HFFc6 (cell line): ENCODE measurements around the gene SH3GL2. TPM values are rescaled to one million over a fixed set of nuclear protein-coding genes. Genes with fewer than 3 reads are reported as not detected.

Experiments used
- DNase-seq: peaks from one replicate; pipeline ENCODE4 v3.0.0-alpha.2; 2018
- H3K27ac Mint-ChIP-seq: 2 replicates; pipeline ENCODE4 v1.8.0; 2020; ENCODE audit warnings: mild to moderate bottlenecking, mixed read lengths
- H3K27me3 Mint-ChIP-seq: 2 replicates; pipeline ENCODE4 v1.8.0; 2021; ENCODE audit warnings: mild to moderate bottlenecking, moderate library complexity, mixed read lengths; ENCODE audit not compliant: insufficient read depth
- H3K36me3 Mint-ChIP-seq: 2 replicates; pipeline ENCODE4 v1.8.0; 2021; ENCODE audit warnings: low read depth, mixed read lengths
- H3K4me1 Mint-ChIP-seq: 2 replicates; pipeline ENCODE4 v1.8.0; 2020; ENCODE audit warnings: low read depth, mixed read lengths
- H3K4me3 Mint-ChIP-seq: 2 replicates; pipeline ENCODE4 v1.8.0; 2020; ENCODE audit warnings: mild to moderate bottlenecking, moderate library complexity, mixed read lengths
- H3K9me3 Mint-ChIP-seq: 2 replicates; pipeline ENCODE4 v1.8.0; 2020; ENCODE audit warnings: mild to moderate bottlenecking, mixed read lengths
- total RNA-seq, 6 experiments: library from RNA; stranded (reverse); fragmentation: NEBNext Ultra II Directional; extraction: Animal tissue kit (Norgen Biotek cat#: 25700); gene quantifications; 2 replicates in 1 of 6; 3 replicates in 5 of 6; pipeline ENCODE4 v1.2.3, GENCODE V29; 2021
- TF ChIP-seq, protein P1 (sequence below): fragments of 200-600 bp; sonication (generic); IDR thresholded peaks from 2 replicates; pipeline ENCODE4 v1.5.0; 2021; ENCODE audit warnings: antibody characterized with exemption, mild to moderate bottlenecking

Gene SH3GL2
- total RNA-seq, 6 experiments from 2014 or later: not detected

DNA sequence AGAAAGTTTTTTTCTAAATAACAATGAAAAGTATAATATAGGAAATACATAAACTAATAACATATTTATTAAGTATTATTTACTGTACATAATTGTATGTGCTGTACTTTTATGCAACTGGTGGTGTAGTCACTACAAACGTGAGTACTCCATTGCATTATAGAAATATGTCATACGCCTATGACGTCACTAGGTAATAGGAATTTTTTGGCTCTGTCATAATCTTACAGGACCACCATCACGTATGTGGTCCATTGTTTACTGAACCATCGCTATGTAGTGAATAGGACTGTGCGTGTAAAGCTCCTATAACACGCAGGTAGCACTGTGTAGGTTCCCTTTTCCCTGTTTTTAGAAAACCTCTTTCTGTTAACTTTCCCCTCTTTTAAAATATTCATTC lies 255.0 kb downstream of the SH3GL2 start:
- Mint-ChIP-seq H3K4me3 (no peak overlapping the region), H3K4me1 (no peaks in the 10 kb centered on the region), H3K36me3 (no peaks in the 10 kb centered on the region), H3K27me3 (no peaks in the 10 kb centered on the region), H3K9me3 (no peaks in the 10 kb centered on the region), H3K27ac (no peak overlapping the region)
- DNase-seq: no peak
- TF ChIP-seq, protein P1, sequence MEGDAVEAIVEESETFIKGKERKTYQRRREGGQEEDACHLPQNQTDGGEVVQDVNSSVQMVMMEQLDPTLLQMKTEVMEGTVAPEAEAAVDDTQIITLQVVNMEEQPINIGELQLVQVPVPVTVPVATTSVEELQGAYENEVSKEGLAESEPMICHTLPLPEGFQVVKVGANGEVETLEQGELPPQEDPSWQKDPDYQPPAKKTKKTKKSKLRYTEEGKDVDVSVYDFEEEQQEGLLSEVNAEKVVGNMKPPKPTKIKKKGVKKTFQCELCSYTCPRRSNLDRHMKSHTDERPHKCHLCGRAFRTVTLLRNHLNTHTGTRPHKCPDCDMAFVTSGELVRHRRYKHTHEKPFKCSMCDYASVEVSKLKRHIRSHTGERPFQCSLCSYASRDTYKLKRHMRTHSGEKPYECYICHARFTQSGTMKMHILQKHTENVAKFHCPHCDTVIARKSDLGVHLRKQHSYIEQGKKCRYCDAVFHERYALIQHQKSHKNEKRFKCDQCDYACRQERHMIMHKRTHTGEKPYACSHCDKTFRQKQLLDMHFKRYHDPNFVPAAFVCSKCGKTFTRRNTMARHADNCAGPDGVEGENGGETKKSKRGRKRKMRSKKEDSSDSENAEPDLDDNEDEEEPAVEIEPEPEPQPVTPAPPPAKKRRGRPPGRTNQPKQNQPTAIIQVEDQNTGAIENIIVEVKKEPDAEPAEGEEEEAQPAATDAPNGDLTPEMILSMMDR: no peak

DNA sequence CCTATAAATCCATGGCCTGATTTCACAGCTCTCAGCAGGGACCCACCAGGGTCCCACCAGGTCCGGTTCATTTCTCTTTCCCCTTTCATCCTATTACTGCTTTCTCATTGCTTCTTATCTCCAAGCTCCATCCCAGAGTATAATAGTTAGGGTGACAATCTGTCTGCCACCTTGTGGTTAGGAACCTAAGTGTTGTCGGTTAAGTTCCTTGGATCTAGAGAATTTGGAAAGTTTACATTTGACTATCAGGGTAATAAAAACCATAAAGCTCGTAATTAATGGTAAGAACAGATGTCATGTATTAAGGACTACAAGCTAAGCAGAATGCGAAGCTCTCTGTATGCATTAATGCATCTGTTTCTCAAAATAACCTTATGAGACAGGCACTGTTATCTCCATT lies 259.1 kb downstream of the SH3GL2 start:
- no peaks in the 10 kb centered on the region for H3K9me3 Mint-ChIP-seq
- H3K4me3 Mint-ChIP-seq: no peak overlapping the region
- TF ChIP-seq, protein P1: peak; percentile 50
- no peaks in the 10 kb centered on the region for H3K36me3 Mint-ChIP-seq
- no peak for DNase-seq
- no peak overlapping the region for H3K27ac Mint-ChIP-seq
- peaks cover 8% of the 10 kb centered on the region for H3K27me3 Mint-ChIP-seq
- H3K4me1 Mint-ChIP-seq: no peaks in the 10 kb centered on the region

DNA sequence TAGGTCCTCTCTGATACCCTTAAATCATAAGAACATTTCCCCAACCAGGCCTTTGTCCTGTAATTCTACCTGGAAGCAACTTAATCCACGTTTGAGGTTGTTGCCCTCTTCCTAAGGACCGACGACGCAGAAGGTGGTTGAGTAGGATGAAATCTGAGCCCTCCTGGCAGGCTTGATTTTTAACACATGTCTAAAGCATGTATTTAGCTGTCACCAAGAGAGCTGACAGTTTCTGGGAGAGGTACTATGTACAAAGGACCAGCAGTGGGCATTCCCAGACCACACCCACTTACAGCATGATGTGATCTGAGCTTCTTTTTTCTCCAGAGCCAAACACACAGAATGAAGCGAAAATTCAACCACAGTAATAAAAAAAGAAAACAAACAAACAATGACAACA lies 260.9 kb downstream of the SH3GL2 start:
- Mint-ChIP-seq H3K9me3 (peaks cover 15% of the 10 kb centered on the region), H3K27me3 (peaks cover 8% of the 10 kb centered on the region), H3K36me3 (no peaks in the 10 kb centered on the region), H3K27ac (no peak overlapping the region), H3K4me3 (no peak overlapping the region), H3K4me1 (no peaks in the 10 kb centered on the region)
- no peak for DNase-seq
- TF ChIP-seq, protein P1: no peak

DNA sequence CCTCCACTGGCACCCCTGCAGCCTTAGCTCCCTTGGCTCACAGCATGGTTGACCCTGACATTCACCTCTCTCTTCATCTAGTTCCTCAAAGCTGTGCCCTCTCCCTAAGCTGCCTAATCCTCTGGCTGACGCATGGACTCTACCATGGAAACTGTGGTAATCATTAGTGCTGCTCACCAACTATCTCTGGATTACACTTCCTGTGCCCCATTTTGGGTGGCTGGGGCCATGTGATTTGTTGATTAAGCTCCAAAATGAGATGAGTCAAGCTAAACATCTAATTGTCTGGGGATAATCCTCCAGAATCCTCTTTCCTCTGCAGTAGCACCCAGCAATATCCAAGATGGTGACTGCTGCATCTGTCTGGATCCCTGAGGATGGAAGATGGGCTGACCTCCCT lies 264.4 kb downstream of the SH3GL2 start:
- H3K27me3 Mint-ChIP-seq: peaks cover 13% of the 10 kb centered on the region
- H3K4me1 Mint-ChIP-seq: no peaks in the 10 kb centered on the region
- TF ChIP-seq, protein P1: no peak
- no peak overlapping the region for H3K4me3 Mint-ChIP-seq
- no peak for DNase-seq
- peaks cover 22% of the 10 kb centered on the region for H3K9me3 Mint-ChIP-seq
- H3K36me3 Mint-ChIP-seq: no peaks in the 10 kb centered on the region
- no peak overlapping the region for H3K27ac Mint-ChIP-seq
